CD4-positive, alpha-beta T cell treated with Interleukin-6 at 100 ng/mL for 8 hours (primary cell): ENCODE data around the gene GJB6.

Source experiments
- DNase-seq: peaks from one replicate; pipeline ENCODE4 v3.0.0-alpha.2; 2020; ENCODE audit warnings: mixed read lengths, low spot score

Gene GJB6

DNA sequence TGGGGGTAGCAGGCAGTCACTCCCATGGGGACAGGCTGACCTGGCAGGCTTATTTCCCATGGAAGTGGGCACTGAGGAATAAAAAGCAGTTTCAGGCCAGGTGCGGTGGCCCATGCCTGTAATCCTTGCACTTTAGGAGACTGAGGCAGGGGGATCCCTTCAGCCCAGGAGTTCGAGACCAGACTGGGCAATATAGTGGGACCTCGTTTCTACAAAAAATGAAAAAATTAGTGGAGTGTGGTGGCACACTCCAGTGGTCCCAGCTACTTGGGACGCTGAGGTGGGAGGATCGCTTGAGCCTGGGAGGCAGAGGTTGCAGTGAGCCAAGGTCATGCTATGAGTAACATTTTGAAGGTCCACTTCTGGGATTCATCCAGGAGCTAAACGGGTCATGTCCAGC is 45.3 kb downstream of the GJB6 start:
- DNase-seq = no peak

DNA sequence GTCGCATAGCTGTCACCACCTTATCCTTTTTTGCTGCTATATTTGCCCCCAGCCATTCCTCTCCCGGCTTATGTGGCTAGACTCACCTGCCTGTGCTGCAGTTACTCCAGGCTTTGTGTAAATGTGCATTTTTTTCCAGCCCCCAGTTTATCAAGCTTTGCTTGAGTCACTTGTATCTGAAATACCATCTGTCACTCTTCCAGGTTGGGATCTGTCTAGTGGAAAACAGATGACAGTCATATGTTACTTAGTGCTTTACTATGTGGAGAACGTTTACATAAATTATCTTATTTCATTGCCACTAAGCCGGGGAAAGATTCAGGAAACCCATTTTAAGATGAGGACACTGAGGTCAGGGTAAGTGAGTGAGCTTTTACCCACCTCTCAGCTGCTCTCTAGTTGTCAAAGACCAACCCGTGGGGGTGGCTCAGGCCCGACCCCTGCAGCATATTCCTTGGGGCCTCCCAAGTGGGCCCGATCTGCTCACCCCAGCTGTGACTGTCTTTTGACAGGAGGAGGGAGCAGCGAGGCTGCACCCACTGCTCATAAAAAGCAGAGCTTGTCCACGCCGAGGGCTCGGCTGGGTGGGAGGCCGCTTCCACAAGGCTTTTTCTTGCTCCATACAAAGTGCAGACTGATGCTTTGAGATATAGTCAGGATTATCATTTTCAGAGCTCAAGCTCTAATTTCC is 46.6 kb downstream of the GJB6 start:
- no peak for DNase-seq

DNA sequence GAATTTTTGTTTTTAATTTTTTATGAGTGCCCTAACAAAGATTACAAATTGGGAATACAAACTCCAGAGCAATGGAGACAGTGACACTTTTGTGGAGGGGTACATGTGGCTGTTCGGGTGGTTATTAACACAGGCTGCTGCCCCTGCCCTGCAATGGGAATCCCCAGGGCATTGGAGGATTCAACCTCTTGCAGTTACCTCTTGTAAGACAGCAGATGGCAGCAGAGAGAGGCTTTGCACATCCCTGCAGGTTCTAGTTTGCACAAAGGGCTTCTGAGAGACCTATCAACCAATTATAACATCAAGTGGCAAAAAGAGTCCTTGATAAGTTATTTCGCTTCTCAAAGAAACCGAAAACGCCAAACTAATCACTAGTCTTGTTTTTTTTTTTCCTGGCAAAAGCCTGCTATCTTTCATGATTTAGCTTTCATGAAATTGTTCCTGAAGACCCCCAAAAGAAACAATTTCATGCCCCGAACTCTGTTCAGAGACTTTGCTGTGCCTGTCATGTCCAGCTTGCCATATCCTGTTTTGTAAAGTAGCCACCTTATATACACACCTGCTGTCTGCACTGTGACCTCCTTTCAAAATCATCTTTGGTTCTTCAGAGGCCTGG is 49.8 kb downstream of the GJB6 start:
- peak; percentile 70 for DNase-seq

DNA sequence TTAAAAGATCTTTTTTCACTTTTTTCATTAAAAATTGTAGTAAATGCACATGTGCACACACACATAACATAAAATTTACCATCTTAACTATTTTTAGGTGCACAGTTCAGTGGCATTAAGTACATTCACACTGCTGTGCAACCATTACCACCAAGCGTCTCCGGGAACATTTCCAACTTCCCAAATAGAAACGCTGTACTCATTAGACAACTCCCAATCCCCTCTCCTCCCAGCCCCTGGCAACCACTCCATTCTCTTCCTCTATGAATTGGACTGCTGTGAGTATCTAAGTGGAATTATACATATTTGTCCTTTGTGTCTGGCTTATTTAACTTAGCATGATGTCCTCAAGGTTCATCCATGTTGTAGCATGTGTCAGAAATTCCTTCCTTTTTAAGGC is 50.9 kb downstream of the GJB6 start:
- DNase-seq = no peak

DNA sequence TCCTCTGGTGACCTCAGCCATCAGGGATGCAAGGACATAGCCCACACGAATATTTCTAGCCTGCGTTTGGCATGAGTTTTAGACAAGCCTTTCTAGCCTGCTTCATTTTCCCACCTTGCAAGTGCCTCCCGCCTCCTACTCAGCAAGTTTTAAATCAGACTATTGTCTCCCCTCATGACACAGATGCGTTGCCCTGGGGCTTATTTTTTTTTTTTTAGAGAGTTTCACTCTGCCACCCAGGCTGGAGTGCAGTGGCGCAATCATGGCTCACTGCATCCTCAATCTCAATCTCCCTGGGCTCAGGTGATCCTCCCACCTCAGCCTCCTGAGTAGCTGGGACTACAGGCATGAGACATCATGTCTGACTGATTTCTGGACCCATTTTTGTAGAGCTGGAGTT is 54.0 kb downstream of the GJB6 start:
- no peak for DNase-seq

DNA sequence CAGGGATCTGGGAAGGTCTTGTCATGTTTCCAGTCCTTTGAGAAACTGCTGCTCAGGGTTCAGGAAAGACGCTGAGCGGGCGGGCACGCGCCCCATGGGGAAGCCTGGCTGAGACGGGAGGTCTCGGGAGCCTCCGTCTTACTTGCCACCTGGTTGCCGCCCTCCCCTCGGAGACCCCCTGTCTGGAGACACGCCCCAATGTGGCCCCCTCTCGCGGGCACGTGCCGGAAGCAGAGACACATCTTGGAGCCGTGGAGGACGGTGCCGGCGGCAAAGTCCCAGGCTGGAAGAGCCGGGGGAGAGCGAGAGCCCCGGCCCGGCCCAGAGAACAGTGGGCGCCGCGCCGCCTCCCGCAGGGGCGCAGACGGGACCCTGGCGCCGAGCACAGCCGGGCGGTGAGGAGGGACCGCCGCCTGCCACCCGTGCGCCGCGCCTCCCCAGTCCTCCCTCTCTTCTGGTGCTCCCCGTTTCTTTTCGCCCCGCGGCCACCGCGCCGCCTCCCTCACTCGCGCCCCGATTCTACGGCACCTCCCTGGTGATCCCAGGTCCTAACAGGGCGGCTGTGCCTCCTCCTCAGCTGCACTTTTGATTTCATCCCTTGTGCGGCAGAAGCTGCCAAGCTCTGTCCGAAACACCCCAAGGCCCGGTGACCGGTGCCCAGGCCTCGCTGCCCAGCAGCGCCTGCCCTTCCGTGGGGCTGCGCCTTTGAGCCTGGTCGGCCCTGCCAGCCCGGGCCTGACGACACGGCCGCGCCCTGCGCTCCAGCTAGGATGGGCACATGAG is 54.9 kb downstream of the GJB6 start:
- no peak for DNase-seq

DNA sequence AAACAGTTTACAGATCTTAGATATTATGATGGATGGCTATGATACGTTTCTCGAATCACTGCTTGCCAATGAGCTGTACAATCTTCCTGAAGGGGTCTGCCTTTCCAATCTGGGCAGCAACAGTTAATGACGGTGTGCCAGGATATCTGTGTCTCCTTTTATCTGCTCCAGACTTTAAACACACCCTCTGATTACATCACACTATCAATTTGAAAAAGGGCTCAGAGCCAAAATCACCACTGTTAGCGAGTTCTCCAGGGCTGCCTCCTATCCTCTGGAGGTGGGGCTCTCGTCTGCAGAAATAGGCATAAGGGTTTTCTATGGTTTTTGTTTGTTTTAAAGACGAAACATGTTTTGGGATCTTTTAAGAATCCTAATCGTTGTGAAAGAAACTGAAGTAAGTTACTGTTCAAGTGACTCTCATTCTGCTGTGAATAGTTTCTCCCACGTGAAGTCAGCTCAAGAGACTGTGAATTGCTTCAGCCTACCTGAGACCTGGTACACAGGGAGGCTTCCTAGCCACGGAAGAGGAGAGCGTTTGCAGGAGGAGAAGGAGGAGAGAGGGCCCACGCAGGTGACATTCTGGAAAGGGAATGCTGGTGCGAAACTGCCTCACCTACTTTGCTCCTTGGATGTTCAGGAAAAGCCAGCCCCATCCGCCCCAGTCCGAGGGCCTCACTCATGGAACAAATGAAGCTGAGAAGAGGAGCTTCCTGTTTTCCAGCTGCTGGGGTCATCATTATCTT is 56.0 kb downstream of the GJB6 start:
- no peak for DNase-seq

DNA sequence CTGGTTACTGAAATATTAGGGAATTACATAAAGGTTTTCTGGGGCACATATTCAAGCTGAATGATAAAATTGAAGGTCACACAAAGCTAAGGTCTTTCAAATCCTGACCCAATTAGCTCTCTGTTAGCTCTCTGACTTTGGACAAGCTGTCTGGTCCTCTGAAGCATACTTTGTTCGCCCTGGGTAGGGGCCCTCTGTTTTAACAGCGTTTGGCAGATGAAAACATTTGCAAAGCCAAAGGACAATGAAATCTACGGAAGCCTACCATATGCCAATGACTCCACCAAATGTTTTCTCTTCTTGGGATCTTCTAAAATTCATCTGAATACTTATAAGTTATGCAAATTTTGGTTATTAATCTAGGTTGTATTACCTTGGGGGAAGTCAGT is 56.7 kb downstream of the GJB6 start:
- no peak for DNase-seq

DNA sequence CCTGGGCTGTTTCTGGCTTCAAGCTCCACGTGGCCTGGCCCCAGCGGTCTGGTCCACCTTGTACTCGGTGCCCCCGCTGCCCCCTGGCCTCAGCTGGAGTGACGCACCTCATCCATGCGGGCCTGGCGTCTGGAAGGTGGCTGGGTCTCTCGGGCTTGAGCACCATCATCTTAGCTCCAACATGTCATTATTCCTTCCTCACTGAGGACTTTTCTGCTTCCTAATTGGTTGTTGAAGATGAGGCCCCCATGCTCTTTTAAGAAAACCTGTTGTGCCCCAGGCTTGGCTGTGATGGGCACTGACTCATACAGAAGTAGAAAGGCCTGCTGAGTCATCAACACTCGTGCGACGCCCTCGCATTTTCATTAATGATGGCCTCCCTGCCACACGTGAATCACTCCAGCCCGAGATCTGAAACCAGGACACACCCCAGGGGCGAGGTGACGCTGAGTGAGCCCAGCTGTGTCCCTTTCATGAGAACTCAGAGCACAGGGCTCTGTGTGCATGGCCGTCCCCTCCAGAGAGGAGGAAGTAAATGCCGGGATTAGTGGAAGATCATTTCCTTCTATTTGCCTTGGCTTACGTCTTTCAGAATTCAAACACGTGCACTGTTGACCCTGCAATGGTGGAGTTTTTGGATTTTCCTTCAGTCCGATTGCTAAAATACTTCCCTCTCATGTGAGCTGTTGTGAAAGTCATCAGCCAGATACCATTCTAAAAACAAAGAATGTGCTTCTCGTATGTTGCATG is 57.3 kb downstream of the GJB6 start:
- DNase-seq = peak; percentile 36

DNA sequence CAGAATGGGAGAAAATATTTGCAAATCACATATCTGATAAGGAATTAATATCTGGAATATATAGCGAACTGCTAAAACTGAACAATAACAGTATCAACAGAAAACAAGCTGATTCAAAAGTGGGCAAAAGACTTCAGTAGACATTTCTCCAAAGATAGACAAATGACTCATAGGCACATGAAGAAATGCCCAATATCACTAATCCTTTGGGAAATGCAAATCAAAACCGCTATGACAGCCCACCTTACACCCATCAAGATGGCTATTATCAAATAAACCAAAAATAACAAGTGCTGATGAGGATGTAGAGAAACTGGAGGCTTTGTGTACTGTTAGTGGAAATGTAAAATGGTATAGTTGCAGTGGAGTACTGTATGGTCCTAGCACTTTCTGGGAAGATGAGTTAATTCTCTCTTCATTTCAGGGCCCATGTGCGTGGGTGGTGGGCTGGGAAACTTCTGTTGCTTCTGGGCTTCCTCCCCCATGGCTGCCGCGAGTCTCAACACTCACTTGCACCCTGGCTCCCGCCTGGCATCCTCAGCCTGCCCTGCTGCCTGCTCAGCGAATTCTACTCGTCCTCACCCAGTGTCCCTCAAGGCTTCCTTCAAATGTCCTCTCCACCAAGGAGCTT is 58.9 kb downstream of the GJB6 start:
- no peak for DNase-seq
